AG10803 (cell line): ENCODE measurements around the gene DACT3.
A peak's percentile ranks its signal among the peaks of the same experiment; 100 is the strongest.

Source experiments
- DNase-seq: peaks from one replicate; pipeline ENCODE4 v3.0.0; 2010; ENCODE audit warnings: low read depth
- H3K4me3 ChIP-seq: 2 replicates; pipeline ENCODE4 v1.5.1; 2011; ENCODE audit warnings: mild to moderate bottlenecking, low read length, control low read depth
- TF ChIP-seq, protein P1 (sequence below): conservative IDR thresholded peaks from 2 replicates; pipeline ENCODE4 v1.5.1; 2011; ENCODE audit warnings: mild to moderate bottlenecking, low read length, control low read depth, inconsistent platforms

Gene DACT3

DNA sequence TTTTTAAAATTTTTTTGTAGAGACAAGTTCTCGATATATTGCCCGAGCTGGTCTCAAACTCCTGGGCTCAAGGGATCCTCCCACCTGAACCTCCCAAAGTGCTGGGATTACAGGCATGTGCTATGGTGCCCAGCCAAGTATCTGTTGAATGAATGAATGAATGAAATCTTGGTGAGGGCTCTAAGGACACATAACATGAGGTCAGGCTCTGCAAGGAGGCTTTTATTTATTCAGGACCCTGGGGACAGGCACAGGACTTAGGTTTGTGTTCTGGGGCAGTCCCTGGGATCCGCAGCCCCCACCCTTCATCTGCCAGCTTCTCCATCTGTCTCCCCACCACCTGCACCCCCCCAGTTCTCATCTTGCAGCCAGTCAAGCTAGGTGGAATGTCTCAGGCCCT lies 40.7 kb downstream of the DACT3 start:
- no peak for DNase-seq
- no peak overlapping the region for H3K4me3 ChIP-seq
- TF ChIP-seq, protein P1, sequence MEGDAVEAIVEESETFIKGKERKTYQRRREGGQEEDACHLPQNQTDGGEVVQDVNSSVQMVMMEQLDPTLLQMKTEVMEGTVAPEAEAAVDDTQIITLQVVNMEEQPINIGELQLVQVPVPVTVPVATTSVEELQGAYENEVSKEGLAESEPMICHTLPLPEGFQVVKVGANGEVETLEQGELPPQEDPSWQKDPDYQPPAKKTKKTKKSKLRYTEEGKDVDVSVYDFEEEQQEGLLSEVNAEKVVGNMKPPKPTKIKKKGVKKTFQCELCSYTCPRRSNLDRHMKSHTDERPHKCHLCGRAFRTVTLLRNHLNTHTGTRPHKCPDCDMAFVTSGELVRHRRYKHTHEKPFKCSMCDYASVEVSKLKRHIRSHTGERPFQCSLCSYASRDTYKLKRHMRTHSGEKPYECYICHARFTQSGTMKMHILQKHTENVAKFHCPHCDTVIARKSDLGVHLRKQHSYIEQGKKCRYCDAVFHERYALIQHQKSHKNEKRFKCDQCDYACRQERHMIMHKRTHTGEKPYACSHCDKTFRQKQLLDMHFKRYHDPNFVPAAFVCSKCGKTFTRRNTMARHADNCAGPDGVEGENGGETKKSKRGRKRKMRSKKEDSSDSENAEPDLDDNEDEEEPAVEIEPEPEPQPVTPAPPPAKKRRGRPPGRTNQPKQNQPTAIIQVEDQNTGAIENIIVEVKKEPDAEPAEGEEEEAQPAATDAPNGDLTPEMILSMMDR: no peak

DNA sequence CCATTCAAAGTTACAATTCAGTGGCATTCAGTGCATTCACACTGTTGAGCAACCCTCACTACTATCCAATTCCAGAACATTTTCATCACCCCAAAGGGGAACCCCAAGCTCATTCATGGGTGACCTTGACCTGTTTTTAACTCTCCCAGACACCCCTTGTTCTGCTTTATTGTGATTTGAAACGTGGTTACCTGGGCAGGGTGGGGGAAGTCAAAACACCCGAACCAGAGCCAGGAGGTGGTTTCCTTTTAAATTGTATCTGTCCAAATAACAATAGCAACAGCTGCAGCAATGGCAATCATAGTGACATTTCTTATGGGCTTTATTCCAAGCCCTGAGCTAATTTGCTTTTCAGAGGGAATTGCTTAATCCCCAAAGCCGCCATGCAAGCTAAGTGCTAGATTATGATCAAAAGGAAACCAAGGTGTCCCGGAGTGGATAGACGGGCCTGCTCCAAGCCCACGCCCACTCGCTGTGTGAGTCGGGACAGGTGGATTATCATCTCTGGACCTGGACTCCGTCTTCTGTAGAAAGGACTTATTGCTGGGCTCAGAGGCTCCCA lies 42.2 kb downstream of the DACT3 start:
- TF ChIP-seq, protein P1: no peak
- peak; percentile 73 for DNase-seq
- H3K4me3 ChIP-seq: no peak overlapping the region

DNA sequence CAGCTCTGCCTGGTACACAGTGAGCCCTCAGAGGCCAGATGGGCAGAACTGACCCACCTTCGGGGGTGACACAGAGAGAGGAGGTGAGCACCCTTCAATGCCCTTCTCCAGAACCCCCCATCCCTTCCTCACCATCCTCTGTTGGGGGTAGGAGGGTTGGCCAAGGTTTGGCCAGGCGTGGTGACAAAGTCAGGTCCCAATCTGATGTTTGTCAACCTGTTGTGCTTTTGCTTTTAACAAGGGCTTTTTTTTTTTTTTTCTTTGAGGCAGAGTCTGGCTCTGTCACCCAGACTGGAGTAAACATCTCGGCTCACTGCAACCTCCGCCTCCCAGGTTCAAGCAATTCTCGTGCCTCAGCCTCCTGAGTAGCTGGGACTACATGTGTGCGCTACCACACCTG lies 43.4 kb downstream of the DACT3 start:
- no peak overlapping the region for H3K4me3 ChIP-seq
- TF ChIP-seq, protein P1: no peak
- DNase-seq: no peak

DNA sequence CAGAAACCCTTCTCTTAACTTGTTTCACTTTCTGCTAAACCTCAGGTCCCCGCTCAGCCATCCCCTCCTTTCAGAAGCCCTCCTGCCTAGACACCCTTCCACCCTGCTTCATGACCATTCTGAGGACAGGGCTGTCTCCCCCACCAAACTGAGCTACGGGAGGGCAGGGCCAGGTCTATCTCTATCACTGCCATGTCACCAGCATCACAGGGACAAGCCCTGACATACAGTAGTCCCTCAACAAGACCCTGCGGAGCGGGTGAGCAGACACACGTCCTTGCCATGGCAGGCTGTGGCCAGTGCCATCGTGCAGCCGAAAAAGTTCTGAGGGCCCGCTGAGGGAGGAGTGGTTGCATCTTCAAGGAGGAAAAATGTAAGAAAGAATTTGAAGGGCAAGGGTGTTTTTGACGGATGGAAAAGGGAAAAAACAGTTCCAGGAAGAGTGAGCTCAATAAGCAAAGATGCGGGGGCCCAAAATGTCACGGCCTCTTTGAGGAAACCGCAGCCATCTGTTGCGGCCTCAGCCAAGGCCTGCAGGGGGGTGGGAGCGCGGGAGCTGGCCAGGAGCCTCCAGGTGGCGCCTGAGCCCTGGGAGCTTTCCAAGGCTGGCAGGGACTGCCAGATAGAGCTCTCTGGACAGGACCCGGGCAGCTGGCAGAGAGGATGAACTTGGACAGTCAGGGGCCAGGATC lies 44.2 kb downstream of the DACT3 start:
- TF ChIP-seq, protein P1: peak; percentile 15; the same call in 1 of the 2 replicates
- DNase-seq: peak; percentile 73
- H3K4me3 ChIP-seq: no peak overlapping the region

DNA sequence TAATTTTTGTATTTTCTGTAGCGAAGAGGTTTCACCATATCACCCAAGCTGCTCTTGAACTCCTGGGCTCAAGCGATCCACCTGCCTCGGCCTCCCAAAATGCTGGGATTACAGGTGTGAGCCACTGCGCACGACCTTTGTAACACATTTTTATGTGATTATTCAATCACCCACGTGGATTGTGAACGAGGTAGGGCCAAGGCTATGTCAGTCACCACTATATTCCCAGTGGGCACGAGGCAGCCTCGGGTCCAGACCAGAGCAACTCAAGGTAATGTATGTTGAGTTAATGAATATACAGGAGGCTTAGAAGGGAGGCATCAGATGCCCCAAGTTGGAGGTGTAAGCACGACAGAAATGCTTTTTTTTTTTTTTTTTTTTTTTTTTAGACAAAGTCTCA lies 45.0 kb downstream of the DACT3 start:
- no peak overlapping the region for H3K4me3 ChIP-seq
- no peak for DNase-seq
- TF ChIP-seq, protein P1: no peak

DNA sequence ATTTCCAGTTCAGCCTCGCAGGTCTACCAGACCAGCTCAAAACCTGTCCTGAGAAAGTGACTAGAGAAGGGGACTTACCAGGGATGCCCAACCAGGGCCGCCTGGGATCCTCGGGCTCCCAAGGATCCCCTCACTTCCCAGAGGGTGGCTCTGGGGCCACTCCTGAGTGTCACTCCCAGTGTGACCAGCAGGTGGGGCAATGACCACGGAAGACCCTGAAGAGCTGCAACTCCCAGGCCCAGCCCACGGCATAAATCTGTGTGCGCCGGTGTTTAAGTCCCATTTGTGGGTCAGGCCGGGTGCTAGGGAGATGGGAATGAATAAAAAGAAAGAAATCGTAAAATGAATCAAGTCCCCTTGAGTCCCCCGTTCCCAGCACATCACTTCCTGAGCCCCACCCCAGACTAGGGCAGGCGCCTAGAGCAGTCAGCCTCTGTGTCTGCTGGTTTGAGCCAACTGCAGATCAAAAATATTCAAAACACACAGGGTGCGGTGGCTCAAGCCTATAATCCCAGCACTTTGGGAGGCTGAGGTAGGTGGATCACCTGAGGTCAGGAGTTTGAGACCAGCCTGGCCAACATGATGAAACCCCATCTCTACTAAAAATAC lies 46.8 kb downstream of the DACT3 start:
- TF ChIP-seq, protein P1: peak; percentile 85
- DNase-seq: peak; percentile 77
- H3K4me3 ChIP-seq: no peak overlapping the region

DNA sequence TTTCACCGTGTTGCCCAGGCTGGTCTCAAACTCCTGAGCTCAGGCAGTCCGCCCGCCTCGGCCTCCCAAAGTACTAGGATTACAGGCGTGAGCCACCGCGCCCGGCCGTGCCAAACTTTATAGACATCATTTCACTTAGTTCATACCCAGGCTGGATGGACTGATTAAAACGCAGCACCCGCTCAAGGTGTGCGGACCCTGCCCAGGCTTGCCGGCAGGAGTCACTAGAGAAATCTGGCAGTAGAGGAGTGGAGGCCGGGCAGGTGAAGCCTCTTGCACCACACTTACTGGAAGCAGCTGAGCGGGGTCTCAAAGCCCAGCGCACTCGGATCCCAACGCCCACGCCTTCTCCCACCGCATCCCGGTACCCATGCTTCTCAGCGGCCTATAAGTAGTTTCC lies 47.5 kb downstream of the DACT3 start:
- no peak for DNase-seq
- no peak overlapping the region for H3K4me3 ChIP-seq
- TF ChIP-seq, protein P1: no peak
